Measurements from ENCODE around the gene INPP5A.

The INPP5A gene

GRCh38 chr10:132616170-132616995 is 78.8 kb downstream of the INPP5A start:
- DNase-seq = no peak

DNA sequence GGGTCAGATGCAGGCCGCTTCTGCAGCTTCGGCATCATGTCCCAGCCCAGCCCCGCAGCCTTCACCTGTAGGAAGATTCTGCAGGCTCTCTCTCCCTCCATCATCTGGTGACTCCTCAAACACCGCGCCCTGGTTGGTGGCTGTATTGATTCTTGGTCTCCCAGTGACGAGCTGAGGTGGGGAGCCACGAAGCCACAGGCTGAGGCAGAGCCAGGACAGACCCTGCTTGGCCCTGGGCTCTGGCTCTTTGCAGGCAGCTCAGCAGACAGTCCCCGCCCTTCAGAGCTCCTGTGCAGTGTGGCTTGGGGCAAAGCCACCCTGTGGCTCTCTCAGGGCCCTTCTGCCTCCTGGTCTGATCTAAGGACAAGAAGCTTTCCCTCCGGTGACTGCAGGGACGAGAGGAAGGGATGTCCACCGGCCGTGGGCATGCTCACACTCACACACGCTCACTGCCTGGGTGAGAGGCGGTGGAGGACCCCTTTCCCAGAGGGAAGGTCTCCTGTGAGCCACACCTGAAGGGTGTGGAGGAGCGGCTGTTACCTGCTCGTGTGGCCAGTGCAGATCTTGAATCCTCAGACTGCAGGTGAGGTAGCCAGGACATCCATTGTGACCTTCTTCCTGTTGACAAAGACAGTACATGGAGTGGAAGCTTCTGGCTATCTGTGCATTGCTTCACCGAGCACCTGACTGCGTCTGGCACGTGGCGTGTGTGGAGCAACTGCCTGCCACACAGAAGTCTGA is 79.6 kb downstream of the INPP5A start:
- no peak for DNase-seq

- no peak for DNase-seq
Measured at GRCh38 chr10:132617737-132618052, 80.1 kb downstream of the INPP5A start.

- no peak for DNase-seq
Measured at GRCh38 chr10:132618158-132618919, 80.8 kb downstream of the INPP5A start.

DNA sequence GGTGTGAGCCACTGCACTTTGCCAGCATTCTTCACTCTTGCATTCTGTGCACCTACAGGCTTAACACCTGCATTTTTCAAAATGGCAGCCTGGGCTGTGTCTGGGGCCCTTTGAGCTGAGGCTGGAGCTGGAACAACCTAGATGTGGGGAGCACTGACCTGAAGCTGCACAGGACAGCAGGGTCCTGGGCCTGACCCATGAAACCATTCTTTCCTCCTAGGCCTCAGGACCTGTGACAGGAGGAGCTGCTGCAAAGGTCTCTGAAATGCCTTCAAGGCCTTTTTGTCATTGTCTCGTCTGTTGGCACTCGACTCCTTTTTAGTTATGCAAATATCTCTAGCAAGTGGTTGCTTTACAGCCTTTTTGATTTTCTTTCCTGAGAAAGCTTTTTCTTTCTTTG is 82.3 kb downstream of the INPP5A start:
- no peak for DNase-seq

- no peak for DNase-seq
Measured at GRCh38 chr10:132624061-132624846, 86.7 kb downstream of the INPP5A start.

- DNase-seq = no peak
Measured at GRCh38 chr10:132624847-132625471, 87.4 kb downstream of the INPP5A start.

- no peak for DNase-seq
Measured at GRCh38 chr10:132626019-132626760, 88.6 kb downstream of the INPP5A start.

- DNase-seq = no peak
Measured at GRCh38 chr10:132626761-132627665, 89.4 kb downstream of the INPP5A start.

- DNase-seq = no peak
Measured at GRCh38 chr10:132627666-132628531, 90.3 kb downstream of the INPP5A start.

DNA sequence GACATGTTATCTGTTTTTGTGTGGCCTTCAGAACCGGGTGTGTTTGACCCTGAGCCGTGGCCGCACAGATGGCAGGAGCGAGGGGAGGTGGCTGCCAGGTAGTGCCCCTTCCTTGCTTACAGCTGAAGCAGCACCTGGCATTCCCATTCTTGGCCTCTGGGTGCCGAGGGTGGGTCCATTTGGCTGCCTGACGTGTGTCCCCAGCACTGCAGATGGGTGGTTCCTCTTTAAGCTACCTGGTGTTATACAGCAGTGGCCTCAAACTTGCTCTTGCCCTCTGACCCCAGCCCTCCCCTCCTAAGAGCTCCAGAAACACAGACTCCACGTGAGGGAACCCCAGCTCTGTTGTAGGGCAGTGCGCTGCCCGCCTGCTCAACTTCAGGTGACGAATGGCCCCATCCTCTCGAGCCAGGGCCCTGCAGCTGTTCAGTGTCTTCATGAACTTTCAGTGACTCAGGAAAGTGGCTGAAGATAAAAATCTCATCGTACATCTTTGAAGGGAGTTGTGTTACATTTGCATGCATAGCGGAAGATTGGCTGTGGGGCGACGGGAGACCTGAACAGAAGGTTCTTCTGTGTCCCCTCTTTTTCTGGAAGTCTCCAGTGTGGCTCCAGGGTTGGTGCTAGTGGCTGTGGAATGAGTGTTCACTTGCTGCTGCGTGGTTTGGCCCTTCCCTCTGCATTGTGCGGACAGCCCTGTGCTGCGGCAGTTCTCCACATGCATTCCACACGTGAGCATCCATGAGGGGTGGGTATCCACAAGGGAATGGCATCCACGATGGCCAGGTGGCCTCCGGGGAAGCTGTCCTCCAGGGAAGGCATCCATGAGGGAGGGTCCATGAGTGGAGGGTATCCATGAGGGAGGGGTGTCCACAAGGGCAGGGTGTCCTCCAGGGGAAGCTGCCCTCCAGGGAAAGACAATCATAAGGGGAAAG is 91.6 kb downstream of the INPP5A start:
- no peak for DNase-seq

- DNase-seq = no peak
Measured at GRCh38 chr10:132630156-132630555, 92.6 kb downstream of the INPP5A start.

DNA sequence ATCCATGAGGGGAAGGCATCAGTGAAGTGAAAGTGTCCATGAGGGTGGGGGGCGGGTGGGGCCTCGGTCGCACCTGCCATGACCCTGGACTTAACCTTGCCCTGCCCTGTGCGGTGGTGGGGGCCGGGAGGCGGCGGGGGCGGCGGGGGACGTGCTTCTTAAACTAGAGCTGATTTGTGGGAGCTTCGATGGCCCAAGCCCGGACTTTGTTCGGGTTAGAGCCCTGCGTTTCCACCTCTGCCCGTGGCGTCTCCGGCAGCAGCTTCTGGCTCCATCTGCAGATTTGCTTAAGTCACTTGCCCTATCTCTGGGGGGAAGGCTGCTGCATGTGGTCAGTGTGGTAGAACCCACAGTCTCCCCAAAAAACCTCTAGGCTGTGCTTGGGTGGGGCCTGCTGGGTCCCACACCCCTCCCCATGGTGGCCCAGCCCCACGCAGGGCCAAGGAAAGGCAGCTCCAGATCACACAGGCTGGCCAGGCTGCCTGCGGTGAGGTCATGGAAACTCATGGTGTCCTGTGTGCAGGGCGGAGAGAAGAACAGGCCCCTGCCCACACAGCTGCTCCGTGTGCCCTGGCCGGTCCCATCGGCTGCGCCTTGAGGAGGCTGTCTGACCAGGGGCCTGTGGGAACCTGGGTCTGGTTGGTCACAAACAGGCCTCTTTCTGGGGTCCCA is 93.2 kb downstream of the INPP5A start:
- DNase-seq = peak; percentile 9

DNA sequence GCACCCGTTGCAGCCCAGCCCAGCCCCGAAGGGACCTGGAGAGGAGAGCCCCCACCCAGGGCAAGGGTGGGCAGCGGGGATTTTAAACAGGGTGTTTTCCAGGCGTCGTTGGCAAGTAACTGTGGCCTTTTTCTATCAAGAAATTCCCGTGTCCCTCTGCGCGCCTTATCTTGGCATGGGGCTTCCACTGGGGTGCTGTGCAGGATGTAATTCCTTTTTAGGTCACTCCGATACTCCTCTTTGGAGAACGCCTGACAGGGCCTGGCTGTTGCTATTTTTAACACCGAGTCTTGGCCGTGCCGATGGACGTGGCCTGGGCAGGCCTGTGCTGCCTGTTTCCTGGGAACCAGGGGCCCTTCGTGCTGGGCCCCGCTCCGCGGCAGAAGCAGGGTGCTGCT is 93.8 kb downstream of the INPP5A start:
- DNase-seq = no peak

- no peak for DNase-seq
Measured at GRCh38 chr10:132632091-132632561, 94.5 kb downstream of the INPP5A start.

GRCh38 chr10:132632851-132633684 is 95.5 kb downstream of the INPP5A start:
- no peak for DNase-seq
